ENCODE results near the gene ADAM17.
"Not testable (repeated sequence)": the region's sequence is repeated elsewhere in the genome, so short reads cannot be mapped to it uniquely, and the experiment has no call there.

The ADAM17 gene

GRCh38 chr2:9555297-9556120 lies at the start of gene ADAM17:
Gene ADAM17 (minus strand): TSS chr2:9555830. CDS start chr2:9555605, 225 bp downstream.
- peak; percentile 97 for DNase-seq

DNA sequence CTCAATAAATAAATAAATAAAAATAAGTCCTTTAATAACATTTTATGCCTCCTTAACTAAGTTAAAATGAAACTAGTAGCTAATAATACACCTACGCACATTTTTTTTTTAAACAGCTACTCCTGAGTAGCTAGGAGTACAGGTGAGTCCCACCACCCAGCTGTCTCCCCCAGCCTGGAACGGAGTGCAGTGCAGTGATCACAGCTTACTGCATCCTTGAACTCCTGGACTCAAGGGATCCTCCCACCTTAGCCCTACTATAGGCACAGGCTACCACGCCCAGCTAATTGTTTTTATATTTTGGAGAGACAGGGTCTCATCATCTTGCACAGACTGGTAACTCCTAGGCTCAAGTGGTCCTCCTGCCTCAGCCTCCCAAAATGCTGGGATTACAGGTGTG lies 46.8 kb upstream of the ADAM17 start:
- DNase-seq: no peak

GRCh38 chr2:9601397-9601796 lies 45.8 kb upstream of the ADAM17 start:
- no peak for DNase-seq

- DNase-seq: no peak
These were observed 43.8 kb upstream of the ADAM17 start for GRCh38 chr2:9599430-9599829.

DNA sequence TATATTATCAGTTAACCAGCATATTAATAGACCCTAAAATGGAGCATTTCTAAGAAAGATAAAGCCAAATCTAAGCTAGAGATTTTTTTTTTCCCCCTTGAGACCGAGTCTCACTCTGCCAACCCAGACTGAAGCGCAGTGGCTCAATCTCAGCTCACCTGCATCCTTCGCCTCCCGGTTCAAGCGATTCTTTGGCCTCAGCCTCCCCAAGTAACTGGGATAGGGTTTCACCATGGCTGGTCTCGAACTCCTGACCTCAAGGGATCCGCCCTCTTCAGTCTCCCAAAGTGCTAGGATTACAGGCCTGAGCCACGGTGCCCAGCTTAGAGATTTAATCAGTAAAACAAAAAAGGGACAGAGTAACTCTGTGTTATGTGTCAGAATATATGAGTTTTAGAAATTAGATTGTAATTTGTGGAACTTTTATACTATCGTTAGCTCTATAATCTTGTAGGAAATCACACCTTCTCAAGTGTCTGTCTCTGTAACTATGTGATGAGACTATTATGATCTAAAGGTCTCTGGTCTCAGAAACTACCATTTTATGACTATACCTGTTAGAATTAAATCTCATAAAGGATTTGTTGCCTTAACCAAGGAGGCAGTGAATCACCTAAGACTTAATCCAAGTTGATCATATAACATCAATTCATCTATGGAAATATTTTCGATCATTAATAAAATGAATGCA lies 41.1 kb upstream of the ADAM17 start:
- no peak for DNase-seq

GRCh38 chr2:9595746-9596145 lies 40.1 kb upstream of the ADAM17 start:
- no peak for DNase-seq

DNA sequence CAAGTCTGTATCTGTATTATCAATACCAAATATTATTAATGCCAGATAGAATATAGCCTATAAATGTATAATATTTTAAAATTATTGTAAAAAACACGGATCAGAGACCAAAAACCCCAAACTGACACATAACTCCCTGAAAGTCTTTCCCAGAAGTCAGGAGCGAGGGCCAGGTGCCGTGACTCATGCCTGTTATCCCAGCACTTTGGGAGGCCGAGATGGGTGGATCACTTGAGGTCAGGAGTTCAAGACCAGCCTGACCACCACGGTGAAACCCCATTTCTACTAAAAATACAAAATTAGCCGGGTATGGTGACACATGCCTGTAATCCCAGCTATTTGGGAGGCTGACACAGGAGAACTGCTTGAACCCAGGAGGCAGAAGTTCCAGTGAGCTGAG lies 39.6 kb upstream of the ADAM17 start:
- DNase-seq: peak; percentile 50

GRCh38 chr2:9594366-9595054 lies 38.9 kb upstream of the ADAM17 start:
- DNase-seq: peak; percentile 74

GRCh38 chr2:9593925-9594324 lies 38.3 kb upstream of the ADAM17 start:
- no peak for DNase-seq

GRCh38 chr2:9592699-9593098 lies 37.1 kb upstream of the ADAM17 start:
- no peak for DNase-seq

DNA sequence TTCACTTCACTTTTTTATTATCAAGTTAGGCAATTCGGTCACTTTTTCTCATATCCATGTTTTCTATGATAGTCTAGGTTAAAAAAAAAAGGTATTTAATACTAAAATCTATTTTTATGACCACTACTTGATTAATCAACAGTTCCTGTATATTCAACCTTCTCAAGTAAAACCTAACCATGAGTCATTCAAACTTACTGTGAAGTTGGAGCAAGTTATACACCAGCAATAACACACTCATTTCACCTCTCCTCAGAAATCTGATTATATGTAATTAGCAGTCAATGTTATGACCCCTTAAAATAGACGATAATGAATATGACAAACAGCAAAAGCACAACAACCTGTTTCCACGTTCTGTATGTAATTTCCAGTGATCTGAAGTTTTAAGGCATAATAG lies 35.0 kb upstream of the ADAM17 start:
- no peak for DNase-seq

GRCh38 chr2:9586465-9586864 lies 30.8 kb upstream of the ADAM17 start:
- DNase-seq: no peak

- no peak for DNase-seq
These were observed 29.9 kb upstream of the ADAM17 start for GRCh38 chr2:9585486-9585885.

- DNase-seq: not testable (repeated sequence)
These were observed 29.3 kb upstream of the ADAM17 start for GRCh38 chr2:9584902-9585301.

DNA sequence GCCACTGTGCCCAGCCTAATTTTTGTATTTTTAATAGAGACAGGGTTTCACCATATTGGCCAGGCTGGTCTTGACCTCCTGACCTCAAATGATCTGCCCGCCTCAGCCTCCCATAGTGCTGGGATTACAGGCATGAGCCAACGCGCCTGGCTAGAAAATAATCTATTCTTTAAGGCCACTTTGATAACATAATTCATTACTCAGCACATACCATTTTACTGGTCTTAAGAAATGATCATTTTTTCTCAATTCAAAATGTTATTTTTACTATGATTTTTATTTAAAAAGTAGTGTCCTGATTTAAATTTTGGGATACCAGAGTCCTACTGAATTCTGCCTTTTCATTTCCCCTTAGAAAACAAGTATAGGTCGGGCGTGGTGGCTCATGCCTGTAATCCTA lies 27.0 kb upstream of the ADAM17 start:
- DNase-seq: no peak

GRCh38 chr2:9578467-9579235 lies 23.0 kb upstream of the ADAM17 start:
- no peak for DNase-seq

- DNase-seq: no peak
These were observed 18.7 kb upstream of the ADAM17 start for GRCh38 chr2:9574331-9574730.

DNA sequence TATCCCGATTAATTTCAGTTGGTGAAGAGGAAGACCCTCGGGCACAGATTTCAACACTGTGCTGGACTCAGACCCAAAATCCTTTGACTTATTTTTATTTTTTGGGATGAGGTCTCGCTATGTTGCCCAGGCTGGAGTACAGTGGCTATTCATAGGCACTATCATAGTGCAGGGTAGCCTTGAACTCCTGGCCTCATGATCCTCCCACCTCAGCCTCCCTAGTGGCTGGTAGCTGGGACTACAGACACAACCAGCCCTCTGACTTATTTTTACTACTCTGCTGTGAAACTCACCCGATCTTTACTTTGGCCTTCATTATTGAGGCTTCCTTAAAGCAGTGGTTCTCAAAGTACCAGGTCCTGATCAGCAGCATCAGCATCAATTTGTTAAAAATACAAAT lies 18.2 kb upstream of the ADAM17 start:
- DNase-seq: no peak

DNA sequence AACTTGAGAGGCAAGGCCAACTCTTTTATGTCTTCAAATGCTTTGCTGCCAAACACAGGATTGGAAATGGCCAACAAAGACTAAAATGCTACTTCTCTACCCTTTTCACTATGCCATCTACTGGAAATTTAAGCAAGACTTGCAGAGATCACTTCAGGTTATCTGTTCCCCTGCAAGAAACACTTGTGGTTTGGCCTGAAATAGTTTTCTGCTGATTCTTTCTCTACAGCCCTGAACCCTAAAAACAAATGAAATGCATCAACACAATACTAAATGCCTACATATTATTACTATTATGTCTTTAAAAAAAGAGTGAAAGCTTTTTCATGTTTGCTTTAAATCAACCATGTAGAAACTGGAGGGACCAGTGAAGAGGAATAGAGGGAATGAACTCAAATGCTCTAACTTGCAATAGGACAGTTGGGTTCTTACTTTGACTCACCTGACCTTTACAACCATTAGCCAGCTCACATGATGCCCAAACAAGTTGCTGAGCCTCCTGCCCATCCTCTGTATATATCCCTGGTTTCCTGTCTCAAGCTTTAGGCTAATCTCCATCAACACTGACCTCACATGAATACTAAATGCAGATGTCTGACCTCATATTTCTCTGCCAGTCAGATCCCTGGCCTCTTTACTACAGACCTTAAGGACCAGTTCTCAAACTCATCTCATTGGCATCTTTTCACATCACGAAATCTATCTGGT lies 17.5 kb upstream of the ADAM17 start:
- peak; percentile 50 for DNase-seq

GRCh38 chr2:9570182-9571060 lies 14.8 kb upstream of the ADAM17 start:
- DNase-seq: no peak

- DNase-seq: peak; percentile 93
These were observed 10.0 kb upstream of the ADAM17 start for GRCh38 chr2:9565436-9566153.

Measured in EL (cell line).